ENCODE results near the gene PNPLA2.
A peak's percentile ranks its signal among the peaks of the same experiment; 100 is the strongest.

PNPLA2 gene

GRCh38 chr11:786235-787083, 32.3 kb upstream of the PNPLA2 start:
- no peak for DNase-seq

- no peak for DNase-seq
These were observed 31.5 kb upstream of the PNPLA2 start for GRCh38 chr11:787084-787675.

GRCh38 chr11:788009-788640, 30.6 kb upstream of the PNPLA2 start:
- no peak for DNase-seq

- no peak for DNase-seq
These were observed 29.5 kb upstream of the PNPLA2 start for GRCh38 chr11:788953-789940.

GRCh38 chr11:789943-790342, 28.8 kb upstream of the PNPLA2 start, which contains the start of gene CEND1:
CEND1 (minus strand) TSS chr11:790090; CDS start chr11:788576, 1,514 bp downstream.
- no peak for DNase-seq

GRCh38 chr11:790721-791564, 27.8 kb upstream of the PNPLA2 start:
- DNase-seq: no peak

- no peak for DNase-seq
These were observed 26.8 kb upstream of the PNPLA2 start for GRCh38 chr11:791658-792534.

- no peak for DNase-seq
These were observed 26.2 kb upstream of the PNPLA2 start for GRCh38 chr11:792535-792821.

GRCh38 chr11:792873-793272, 25.8 kb upstream of the PNPLA2 start:
- no peak for DNase-seq

- peak; percentile 37 for DNase-seq
These were observed 25.2 kb upstream of the PNPLA2 start for GRCh38 chr11:793556-793955.

- DNase-seq: no peak
These were observed 24.5 kb upstream of the PNPLA2 start for GRCh38 chr11:794013-794765.

- peak; percentile 44 for DNase-seq
These were observed 23.7 kb upstream of the PNPLA2 start for GRCh38 chr11:794766-795633.

- DNase-seq: peak; percentile 93
These were observed 22.8 kb upstream of the PNPLA2 start for GRCh38 chr11:795634-796564.

- DNase-seq: no peak
These were observed 22.0 kb upstream of the PNPLA2 start for GRCh38 chr11:796565-797295.

GRCh38 chr11:797296-798092, 21.2 kb upstream of the PNPLA2 start:
- peak; percentile 93 for DNase-seq

GRCh38 chr11:798093-798713, 20.5 kb upstream of the PNPLA2 start, which contains the start of gene SLC25A22:
SLC25A22 (minus strand) TSS chr11:798281; CDS start chr11:795006, 3,275 bp downstream.
- DNase-seq: peak; percentile 87
